GM19240 (cell line): ENCODE results near the gene OCSTAMP.

ENCODE experiments used
- DNase-seq: peaks from one replicate; pipeline ENCODE4 v3.0.0; 2011; ENCODE audit warnings: low spot score; ENCODE audit not compliant: insufficient read length

OCSTAMP gene, protein sequence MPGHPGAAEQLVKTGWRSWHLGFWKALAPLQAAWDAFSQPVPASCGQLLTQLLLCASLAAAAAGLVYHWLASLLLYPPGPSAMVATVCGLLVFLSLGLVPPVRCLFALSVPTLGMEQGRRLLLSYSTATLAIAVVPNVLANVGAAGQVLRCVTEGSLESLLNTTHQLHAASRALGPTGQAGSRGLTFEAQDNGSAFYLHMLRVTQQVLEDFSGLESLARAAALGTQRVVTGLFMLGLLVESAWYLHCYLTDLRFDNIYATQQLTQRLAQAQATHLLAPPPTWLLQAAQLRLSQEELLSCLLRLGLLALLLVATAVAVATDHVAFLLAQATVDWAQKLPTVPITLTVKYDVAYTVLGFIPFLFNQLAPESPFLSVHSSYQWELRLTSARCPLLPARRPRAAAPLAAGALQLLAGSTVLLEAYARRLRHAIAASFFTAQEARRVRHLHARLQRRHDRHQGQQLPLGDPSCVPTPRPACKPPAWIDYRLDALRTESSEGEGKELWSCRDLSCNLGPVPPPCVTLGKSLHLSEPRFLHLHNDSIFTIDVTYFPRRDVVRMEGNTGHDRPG

GRCh38 chr20:46550461-46550860 is at the start of gene OCSTAMP:
Gene OCSTAMP (minus strand): TSS chr20:46550654. CDS start chr20:46550560, 94 bp downstream.
- DNase-seq = no peak

- no peak for DNase-seq
Measured at GRCh38 chr20:46599227-46599987, 49.0 kb upstream of the OCSTAMP start.

DNA sequence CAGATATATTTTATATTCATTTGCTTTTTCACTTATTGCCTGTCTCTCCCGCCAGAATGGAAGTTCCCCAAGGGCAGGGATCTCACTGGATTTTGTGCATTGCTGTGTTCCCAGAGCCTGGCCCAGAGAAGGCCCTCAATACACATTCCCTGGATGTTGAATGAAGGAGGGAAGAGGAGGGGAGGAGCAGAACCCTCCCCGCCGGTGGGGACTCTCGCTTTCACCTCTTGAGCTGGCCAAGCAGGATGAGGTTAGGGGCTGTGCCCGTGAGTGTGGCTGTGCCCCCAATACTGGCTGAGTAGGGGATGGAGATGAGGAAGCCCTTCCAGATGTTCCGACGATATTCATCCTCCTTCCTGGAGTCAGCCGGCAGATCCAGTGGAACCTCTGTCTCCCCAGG is 45.5 kb upstream of the OCSTAMP start:
- DNase-seq = no peak

- no peak for DNase-seq
Measured at GRCh38 chr20:46594725-46595124, 44.3 kb upstream of the OCSTAMP start.

DNA sequence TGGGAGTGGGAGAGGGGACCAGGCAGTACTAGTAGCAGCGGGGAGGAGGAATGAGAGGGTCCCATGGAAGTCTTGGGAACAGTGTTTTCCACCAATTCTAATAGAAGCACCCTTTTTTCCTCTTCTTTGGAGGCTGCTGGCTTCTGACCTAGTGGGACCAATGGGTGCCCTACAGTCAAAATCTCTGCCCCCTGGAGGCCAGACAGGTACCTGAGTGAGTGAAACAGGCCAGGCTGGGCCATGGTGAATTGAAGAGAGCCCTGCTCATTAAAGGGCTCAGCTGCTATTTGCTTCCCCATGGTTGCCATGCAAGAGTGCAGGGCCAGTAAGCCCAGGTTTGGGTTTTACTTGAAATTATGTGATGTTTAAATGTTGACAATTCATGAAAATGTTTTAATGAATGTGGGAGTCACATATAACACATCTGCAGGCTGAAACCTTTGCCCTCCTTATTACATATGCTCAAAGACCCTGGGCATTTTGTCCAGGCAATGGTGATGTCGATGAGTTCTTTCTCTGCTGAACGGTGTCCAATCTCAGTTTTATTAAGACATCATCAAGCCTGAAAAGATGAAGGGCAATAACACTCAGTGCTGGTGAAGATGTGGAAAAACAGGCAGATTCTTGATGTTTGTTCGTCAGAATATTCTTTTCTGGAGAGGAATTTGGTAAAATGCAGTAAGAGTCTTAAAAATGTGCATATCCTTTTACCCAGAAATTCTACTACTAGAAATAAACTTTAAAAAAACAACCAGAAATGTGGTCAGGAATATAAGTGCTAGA is 42.3 kb upstream of the OCSTAMP start:
- peak; percentile 27 for DNase-seq

GRCh38 chr20:46590443-46590842 is 40.0 kb upstream of the OCSTAMP start:
- no peak for DNase-seq

GRCh38 chr20:46588532-46589511 is 38.4 kb upstream of the OCSTAMP start:
- no peak for DNase-seq

- DNase-seq = no peak
Measured at GRCh38 chr20:46587986-46588385, 37.5 kb upstream of the OCSTAMP start.

- no peak for DNase-seq
Measured at GRCh38 chr20:46586724-46587123, 36.3 kb upstream of the OCSTAMP start.

DNA sequence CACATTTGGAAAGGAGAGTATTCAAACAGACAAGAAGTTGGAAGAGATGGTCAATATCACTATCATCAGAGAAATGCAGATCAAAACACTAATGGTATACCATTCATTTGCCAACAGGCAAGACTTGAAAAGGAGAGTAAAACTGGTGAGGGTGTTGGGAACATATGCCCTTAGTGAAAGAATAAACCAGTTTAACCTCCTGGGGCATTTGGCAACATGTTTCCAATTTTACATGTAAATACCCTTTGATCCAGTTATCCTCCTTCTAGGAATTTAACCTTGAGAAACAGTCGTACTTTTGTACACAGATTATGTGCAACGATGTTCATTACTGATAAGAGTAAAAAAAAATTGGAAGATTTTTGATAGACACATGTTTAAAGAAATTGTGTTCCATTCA is 34.1 kb upstream of the OCSTAMP start:
- DNase-seq = no peak

- DNase-seq = no peak
Measured at GRCh38 chr20:46583411-46584214, 33.2 kb upstream of the OCSTAMP start.

GRCh38 chr20:46582648-46583047 is 32.2 kb upstream of the OCSTAMP start:
- no peak for DNase-seq

GRCh38 chr20:46581391-46581790 is 30.9 kb upstream of the OCSTAMP start:
- DNase-seq = no peak

GRCh38 chr20:46580613-46581205 is 30.3 kb upstream of the OCSTAMP start:
- DNase-seq = no peak

DNA sequence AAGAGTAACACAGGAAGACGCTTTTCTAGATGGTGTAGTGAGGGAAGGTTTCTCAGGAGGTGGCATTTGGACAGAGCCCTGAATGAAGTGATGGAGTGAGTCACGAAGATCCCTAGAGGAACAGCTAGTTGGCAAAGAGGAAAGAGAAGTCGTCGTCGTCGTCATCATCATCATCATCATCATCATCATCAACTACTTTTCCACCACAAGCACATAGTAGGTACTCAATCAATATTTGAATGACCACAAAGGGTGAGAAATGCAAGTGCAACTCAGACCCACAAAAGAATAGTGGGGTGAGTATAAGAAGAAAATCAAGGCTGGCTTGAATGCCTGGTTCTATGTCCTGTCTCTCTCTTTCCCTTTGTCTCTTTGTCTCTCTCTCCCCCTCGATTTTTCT is 28.3 kb upstream of the OCSTAMP start:
- no peak for DNase-seq

DNA sequence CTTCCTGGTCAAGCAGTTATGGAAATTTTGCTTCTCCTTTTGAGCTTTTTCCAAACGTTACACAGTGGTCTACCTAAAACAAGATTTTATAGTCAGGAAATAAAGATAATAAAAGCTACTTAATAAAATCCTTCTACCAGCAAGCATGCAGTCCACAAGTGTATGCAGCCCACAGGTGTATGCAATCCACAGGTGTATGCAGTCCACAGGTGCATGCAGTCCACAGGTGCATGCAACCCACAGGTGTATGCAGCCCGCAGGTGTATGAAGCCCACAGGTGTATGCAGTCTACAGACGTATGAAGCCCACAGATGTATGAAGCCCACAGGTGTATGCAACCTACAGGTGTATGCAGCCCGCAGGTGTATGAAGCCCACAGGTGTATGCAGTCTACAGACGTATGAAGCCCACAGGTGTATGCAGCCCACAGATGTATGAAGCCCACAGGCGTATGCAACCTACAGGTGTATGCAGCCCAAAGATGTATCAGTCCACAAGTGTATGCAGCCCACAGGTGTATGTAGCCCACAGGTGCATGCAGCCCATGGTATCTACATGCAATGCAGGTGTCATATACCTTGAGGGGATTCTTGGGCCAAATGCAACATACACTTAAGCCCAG is 26.4 kb upstream of the OCSTAMP start:
- DNase-seq = no peak

DNA sequence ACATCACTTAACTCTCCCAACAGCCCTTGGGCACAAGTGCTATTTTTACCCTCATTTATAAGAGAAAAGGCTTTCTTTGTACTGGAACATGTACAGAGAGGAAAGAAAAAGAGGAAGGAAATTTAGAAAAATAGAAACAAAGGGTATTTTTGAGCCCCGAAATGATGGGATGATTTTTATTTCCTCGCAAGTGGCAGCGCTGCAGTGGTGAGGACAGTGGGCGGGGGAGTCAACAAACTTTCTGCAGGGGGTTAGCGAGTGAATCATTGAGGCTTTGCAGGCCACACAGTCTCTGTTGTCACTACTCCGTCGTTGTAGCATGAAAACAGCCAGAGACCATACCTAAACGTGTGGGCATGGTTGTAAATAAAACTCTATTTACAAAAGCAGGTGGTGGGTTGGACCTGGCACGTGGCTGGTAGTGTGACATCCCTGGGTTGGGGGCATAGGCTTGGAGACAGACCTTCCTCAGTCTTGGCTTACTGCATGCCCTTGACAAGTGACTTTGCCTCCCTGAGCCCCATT is 25.5 kb upstream of the OCSTAMP start:
- no peak for DNase-seq

- DNase-seq = no peak
Measured at GRCh38 chr20:46575394-46575793, 24.9 kb upstream of the OCSTAMP start.
